ENCODE data around the gene RHOU. TPM values are rescaled to one million over a fixed set of nuclear protein-coding genes. Genes with fewer than 3 reads are reported as not detected.

RHOU gene
- total and polyA plus RNA-seq, 2 donors (not counting 3 experiments of a cell fraction or from before 2014, with no cell fraction given): 0.04 to 0.40 TPM

DNA sequence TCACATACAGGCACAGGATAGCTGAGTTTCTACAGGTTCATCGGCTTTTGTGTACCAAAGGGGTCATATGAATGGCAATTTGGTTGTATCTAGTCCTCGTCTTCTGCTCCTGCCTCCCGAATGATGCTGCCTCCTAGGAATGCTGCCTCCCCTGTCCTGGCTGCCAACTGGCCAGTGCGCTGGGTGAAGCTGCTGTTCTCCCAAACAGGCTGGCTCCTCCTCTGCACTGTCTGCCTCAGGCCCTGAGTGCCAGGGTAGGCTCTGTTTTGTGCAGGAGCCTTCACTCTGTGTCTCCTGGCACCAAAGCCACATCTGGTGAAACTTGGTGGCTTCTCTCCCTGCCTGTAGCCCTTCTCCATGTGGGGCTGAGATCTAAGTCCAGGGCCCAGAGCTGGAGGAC is 60.3 kb downstream of the RHOU start:
- Histone ChIP-seq H3K36me3 (ENCODE audit: control insufficient read depth in 2 of 2, extremely low read depth in 1 of 2, insufficient read depth in 2 of 2, low read length in 2 of 2) (no peaks in the 10 kb centered on the region), H3K4me1 (ENCODE audit: control insufficient read depth, extremely low read depth, insufficient read depth, low read length) (no peaks in the 10 kb centered on the region), H3K27ac (ENCODE audit: insufficient read depth, low read depth, low read length) (no peak overlapping the region), H3K79me2 (ENCODE audit: control insufficient read depth, insufficient read depth, low read length) (no peaks in the 10 kb centered on the region), H3K27me3 (ENCODE audit: control insufficient read depth in 2 of 2, insufficient read depth in 2 of 2, low read length in 2 of 2) (no peaks in the 10 kb centered on the region), H3K4me3 (replicated peaks in 1 of 3; ENCODE audit: insufficient read depth in 1 of 3, low read depth in 1 of 3, low read length in 3 of 3) (no peak overlapping the region), H4K20me1 (replicated peaks; ENCODE audit: control insufficient read depth, extremely low read depth, insufficient read depth, low read length) (no peaks in the 10 kb centered on the region), H2AFZ (ENCODE audit: low read depth, low read length) (no peak overlapping the region), H3K9me1 (replicated peaks; ENCODE audit: control insufficient read depth, extremely low read depth, insufficient read depth, low read length) (no peaks in the 10 kb centered on the region), H3K4me2 (ENCODE audit: insufficient read depth, low read length) (no peak overlapping the region), H3K9me3 (replicated peaks; ENCODE audit: control insufficient read depth, insufficient read depth, low read length) (no peaks in the 10 kb centered on the region), H3K9ac (replicated peaks; ENCODE audit: extremely low read depth, insufficient read depth, low read length) (no peak overlapping the region)
- dilution Hi-C loops (cut with MboI; ENCODE audit: extremely low pct_ligation_motif_present, low sequenced_read_pairs): no loop called here
- POLR2A ChIA-PET: no interaction called here
- CTCF ChIA-PET: no interaction called here
- no peak for TF ChIP-seq FOS (IDR thresholded peaks at IDR 0.05; ENCODE audit: borderline replicate concordance, insufficient read depth, low read length)
- TF ChIP-seq POLR2AphosphoS5 (IDR thresholded peaks at IDR 0.05; ENCODE audit: insufficient read depth, low read depth, low read length): no peak
- TF ChIP-seq MYC (IDR thresholded peaks at IDR 0.05; ENCODE audit: low read depth, low read length): no peak
- TF ChIP-seq JUN (IDR thresholded peaks at IDR 0.05; ENCODE audit: borderline replicate concordance, insufficient read depth, insufficient read length, low read depth): no peak
- TF ChIP-seq EZH2 (IDR thresholded peaks at IDR 0.05; ENCODE audit: borderline replicate concordance, low read depth, low read length, severe bottlenecking): no peak
- BruUV-seq (replicated peaks): no TSS peak
- DNase-seq (ENCODE audit: low read depth, low spot score) (no peak), FAIRE-seq (no peak)
- intact Hi-C loops (cut with micrococcal nuclease): no loop called here

Other genes starting within 250 kb of the RHOU start
- gene RNF187, start 248.1 kb upstream of the RHOU start, total RNA-seq: 86.4 and 87.1 TPM in 2 replicates
- gene RNF187, start 248.1 kb upstream of the RHOU start, polyA plus RNA-seq: 48.0 and 48.7 TPM in 2 replicates

Data from endothelial cell of umbilical vein (primary cell).